ENCODE data around the gene ARPC5.

GRCh38 chr1:183670169-183670568 lies 34.6 kb upstream of the ARPC5 start:
- no peak for TF ChIP-seq GABPA (IDR thresholded peaks at IDR 0.05; ENCODE audit: borderline replicate concordance, insufficient read depth, low read length)
- TF ChIP-seq TCF12 (IDR thresholded peaks at IDR 0.05; ENCODE audit: low read depth, low read length) = no peak
- TF ChIP-seq PHF8 (conservative IDR thresholded peaks at IDR 0.05; ENCODE audit: low read depth, low read length) = no peak
- TF ChIP-seq TAF7 (optimal IDR thresholded peaks at IDR 0.05; ENCODE audit: borderline replicate concordance, low read depth, low read length) = no peak
- no peak for TF ChIP-seq SRF (IDR thresholded peaks at IDR 0.05; ENCODE audit: low read depth, low read length)
